ENCODE data around the gene FAM168B.

FAM168B gene

DNA sequence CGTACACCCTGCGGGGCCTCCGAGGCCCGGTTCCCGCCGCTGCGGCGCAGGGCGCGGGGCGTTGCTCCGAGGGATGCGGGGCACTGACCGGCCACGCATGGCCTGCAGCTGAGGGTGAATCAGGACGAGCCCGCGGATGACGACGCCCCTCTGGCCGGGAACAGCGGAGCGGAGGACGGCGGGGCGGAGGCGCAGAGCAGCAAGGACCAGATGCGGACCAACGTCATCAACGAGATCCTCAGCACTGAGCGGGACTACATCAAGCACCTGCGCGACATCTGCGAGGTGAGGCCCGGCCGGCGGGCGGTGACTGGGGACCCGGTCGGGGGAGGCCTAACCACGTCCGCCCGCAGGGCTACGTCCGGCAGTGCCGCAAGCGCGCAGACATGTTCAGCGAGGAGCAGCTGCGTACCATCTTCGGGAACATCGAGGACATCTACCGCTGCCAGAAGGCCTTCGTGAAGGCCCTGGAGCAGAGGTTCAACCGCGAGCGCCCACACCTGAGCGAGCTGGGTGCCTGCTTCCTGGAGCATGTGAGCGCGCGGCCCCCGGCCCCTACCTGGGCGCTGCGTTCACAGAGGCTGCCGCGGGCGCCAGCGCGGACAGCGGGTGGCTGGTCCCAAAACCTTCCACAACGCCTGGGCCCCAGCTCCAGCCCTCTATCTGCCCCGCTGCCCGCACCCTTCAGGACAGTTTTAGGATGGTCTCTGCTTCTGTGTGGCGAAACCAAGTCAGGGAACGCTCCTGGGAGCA lies 53.2 kb downstream of the FAM168B start:
- no peak for DNase-seq (ENCODE audit: low read depth)

DNA sequence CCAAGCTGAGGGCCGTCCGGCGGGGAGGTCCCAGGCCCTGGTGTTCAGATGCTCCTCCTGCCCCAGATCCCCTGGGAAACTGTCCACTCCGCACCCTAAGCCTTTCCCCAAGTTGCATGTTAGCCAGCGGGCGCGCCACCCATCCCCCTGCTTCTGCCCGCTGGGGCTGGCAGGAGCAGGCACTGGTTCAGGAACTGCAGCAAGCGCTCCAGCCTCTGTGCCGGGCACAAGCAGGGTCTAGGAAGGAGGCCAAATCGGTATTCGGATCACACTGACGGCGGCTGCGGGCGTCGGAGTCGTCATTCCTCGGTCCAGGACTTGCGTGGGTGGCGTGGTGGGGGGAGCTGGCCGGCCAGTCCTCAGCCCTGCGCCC lies 53.7 kb downstream of the FAM168B start:
- DNase-seq (ENCODE audit: low read depth) = no peak

DNA sequence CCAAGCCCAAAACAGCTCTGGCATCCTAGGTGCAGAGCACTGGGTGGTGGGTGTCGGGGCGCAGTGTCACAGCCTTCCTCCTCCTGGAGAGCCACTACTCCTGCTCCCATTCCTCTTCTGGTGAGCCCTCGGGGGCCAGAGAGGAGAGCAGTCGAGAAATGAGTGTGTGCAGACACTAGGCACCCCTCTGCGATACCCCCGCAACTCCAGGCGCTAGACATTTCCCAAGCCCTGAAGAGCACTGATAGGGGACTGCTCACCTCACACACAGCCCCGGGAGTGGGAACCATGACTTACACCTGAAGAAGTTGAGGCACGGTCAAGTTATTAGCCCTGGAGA lies 54.2 kb downstream of the FAM168B start:
- no peak for DNase-seq (ENCODE audit: low read depth)

DNA sequence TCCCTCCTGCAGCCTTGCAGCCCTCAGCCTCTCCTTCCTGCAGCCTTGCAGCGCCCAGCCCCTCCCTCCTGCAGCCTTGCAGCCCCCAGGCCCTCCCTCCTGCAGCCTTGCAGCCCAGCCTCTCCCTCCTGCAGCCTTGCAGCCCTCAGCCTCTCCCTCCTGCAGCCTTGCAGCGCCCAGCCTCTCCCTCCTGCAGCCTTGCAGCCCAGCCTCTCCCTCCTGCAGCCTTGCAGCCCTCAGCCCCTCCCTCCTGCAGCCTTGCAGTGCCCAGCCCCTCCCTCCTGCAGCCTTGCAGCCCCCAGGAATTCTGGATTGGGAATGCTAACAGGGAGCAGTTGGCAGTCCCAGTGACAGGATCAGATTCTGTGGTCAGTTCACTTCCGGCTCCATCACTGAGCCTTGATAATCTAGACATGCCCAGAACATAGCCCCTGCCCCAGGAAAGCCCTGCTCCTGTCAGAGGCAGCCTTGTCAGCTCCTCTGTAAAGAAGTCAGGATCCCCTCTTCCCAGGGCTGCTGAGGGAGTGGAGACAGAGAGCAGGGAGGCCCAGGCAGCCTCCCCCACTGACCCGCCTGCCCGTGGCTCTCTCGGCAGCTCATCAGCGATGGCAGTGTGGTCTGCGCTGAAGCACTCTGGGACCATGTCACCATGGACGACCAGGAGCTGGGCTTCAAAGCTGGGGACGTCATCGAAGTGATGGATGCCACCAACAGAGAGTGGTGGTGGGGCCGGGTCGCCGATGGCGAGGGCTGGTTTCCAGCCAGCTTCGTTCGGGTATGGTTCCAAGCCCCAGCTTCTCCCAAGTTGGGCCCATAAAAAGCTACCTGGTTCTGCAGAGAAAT lies 54.8 kb downstream of the FAM168B start:
- no peak for DNase-seq (ENCODE audit: low read depth)

DNA sequence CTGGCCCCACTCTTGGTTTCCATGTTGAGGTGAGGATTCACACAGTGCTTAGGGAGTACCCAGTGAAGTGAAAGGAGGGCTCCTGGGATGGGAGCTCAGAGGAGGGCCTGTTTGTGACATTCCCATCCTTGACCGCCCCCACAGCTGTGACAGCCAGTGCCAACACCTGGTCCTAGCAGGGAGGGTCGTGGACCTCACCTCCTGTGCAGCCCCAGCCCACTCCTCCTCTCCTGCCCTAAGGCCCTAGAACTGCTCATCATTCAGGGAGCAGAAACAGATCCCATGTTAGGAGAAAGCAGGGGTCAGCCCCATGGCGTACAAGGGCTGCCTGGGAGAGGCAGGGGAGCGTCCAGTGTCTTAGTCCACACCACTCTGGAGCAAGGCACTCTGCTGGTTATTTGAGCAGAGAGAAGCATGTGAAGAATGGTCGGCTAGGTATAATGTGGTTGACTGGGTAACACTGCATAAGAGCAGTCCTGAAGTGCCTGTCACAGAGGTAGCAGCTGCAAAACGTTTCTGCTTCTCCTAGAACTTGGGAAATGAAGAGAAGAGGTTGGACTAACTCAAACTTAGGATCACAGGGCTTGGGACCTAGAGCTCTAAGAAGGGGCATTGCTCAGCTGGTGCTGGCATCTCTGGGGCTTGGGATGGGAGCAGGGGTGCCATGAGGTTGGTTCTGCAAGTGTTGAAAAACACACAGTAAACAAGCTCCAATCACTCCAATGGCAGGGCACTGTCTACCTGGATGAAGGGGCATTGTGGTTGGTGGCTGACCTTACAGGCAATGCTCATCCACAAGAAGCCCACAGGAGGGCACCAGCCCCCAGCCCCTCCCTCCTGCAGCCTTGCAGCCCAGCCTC lies 55.6 kb downstream of the FAM168B start:
- DNase-seq (ENCODE audit: low read depth) = no peak

DNA sequence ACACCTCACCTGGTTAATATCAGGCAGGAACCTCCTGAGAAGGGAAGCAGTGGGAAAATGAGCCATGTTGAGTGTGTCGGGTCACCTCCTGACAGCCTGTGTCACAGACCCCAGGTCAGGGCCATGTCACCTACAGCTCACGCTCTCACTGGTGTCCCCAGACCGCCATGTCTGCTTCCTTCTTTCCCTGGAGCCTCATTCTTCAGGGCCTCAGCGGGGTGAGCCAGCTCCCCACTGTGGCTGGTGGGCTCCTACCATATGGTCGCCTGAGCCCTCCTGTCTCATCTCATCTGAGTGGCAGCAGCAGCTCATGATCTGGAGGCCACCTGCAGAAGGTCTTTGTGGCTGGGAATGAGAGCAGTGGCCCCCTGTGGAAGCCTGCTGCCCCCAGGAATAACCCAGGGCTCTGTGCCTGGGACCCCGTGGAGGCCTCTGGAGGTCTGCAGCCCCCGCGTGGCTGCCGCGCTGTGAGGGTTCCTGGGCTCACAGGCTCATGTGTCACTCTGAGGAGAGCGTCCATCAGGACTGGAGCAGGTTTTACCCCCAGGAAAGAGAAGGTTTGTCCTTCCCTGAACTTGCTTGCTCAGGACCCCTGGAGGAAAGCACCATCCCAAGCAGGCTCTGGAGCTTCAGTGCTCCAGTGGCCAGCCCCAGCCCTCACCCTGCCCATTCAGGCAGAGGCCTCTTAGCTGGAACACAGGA lies 56.4 kb downstream of the FAM168B start:
- no peak for DNase-seq (ENCODE audit: low read depth)

DNA sequence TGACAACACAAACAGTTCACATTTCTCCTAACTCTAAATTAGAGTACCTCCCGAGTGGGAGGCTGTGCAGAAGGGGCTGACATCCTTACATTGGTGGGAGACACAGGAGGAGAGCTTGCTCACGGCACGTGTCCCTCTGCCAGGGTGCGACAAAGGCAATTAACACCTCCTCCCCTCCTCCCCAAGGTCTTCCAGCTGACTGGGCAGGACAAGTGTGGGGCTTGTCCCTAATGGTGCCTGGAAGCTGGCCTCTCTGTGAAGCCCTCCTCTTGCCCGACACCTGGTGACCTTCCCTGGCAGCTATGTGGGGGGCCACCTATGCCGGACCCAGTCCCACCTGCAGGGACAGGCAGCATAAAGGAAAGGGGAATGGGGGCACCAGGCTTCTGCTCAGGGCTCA lies 57.0 kb downstream of the FAM168B start:
- DNase-seq (ENCODE audit: low read depth) = no peak

DNA sequence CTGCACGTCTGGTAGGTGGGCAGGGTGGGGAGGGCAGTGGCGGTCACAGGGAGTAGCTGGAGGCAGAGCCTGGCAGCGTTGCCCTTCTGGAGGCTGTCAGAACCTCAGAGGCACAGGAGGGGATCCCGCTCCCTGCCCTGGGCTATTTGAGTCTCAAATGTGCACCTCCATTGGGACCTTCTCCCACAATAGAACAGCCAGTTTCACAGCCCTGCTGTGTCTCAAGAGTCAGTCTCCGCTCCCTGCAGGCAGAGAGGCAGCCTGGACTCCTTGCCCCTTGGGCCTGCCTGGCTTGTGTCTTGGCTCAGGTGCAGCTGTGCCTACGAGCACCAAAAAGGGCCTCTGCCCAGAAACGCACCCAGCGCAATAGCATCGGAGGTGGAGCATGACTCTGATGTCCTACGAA lies 57.4 kb downstream of the FAM168B start:
- no peak for DNase-seq (ENCODE audit: low read depth)

DNA sequence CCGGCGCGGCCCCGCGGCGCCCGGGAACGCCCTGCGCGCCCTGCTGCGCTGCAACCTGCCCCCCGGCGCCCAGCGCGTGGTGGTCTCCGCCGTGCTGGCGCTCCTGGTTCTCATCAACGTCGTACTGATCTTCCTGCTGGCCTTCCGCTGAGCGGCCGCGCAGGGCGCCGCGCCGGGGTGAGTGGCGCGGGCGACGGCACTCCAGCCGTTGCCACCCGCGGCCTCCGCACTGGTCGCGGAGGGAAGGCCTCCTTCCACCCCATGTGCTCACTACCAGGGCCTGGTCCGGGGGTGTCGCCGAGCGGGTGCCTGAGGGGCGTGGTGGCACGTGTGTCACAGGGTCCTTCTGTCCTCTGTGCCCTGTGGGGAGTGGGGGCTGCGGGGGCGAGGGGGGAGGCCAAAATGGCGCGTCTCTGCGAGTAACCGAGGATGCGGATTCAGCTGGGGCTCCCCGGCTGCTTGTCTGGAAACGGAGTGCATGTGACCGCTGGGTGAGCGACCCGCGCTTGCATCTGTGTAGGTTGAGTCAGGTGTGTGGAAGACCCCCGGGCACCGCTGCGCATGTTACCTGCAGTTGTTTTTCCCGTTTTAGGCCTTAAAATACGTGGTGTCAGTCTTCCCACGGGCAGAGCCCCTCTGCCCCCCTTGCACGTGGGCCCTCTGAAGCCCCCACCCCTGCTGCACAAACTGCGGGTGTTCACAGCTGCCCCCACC lies 58.0 kb downstream of the FAM168B start:
- no peak for DNase-seq (ENCODE audit: low read depth)

DNA sequence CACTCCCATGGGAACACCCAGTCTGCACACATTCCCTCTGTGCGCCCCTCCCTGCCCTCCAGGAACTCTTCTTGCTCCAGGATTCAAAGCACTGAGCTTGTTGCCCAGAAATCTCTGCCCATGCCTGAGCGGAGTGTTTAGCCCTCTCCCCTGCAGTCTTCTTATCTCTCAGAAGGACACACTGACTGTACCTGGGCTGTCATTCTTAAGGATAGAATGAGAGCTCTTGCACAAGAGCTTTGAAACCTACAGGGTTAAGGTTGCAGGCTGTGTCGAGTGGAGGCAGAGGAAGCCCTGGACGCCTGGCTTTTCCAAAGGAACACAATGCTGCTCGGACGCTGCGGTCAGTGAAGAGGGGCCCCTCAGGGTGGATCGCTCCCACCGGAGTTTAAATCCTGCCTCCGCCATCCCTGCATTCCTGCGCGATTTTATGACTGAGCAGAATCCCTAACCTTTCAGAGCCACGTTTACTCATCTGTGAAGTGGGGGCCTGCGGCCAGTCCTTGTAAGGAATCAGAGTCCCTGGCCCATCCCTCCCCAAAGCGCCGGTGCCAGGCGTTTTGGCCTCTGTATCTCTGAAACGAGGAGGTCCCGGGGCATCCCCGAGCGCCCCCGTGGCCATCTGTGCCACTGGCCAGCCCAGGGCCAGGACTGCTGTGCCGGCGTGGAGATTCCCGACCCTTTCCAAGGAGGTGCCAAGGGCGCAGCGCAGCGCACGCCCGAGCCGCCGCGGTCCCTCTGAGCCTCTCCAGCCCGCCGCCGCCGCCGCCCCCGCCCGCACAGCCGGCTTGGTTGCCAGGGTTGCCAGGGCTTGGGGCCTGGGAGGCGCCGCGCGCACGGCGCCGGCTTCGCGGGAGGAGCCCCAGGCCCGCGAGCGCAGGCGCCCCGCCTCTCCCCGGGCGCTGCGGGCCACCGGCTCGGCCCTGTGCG lies 58.9 kb downstream of the FAM168B start:
- no peak for DNase-seq (ENCODE audit: low read depth)

DNA sequence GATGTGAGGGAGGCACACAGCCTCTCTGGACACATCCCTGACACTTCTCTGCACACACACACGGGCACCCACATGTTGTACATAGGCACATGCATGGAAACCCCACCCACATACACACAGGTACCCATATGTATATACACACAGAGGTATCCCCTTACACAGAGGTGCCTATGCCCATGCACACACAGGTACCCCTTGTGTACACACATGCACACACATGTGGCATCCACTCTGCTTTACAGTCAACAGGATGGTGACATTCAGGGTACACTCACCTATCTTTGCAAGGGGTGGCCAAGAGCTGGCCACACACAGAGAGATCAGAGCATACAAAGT lies 59.5 kb downstream of the FAM168B start:
- DNase-seq (ENCODE audit: low read depth) = no peak

DNA sequence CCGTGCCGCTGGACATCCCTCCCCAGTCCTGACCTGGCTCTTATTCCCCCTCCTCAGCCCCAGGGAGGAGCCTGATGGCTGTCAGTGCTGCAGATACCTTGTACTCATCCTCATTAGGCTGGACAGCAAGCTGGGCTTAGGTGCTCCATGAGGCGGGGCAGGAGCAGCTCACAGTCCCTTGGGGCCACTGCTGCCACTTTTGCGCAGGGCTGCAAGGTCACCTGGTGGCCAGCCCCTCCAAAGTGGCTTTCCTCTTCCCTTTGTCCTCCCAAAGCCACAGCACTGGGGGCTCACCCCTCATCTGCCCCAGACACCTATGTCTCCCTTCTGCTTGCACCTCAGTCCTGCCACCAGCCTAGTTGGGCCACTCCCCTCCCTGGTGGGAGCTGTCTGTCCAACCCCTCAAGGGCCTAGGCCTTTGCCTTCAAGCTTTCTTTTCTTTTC lies 60.8 kb downstream of the FAM168B start:
- DNase-seq (ENCODE audit: low read depth) = no peak

DNA sequence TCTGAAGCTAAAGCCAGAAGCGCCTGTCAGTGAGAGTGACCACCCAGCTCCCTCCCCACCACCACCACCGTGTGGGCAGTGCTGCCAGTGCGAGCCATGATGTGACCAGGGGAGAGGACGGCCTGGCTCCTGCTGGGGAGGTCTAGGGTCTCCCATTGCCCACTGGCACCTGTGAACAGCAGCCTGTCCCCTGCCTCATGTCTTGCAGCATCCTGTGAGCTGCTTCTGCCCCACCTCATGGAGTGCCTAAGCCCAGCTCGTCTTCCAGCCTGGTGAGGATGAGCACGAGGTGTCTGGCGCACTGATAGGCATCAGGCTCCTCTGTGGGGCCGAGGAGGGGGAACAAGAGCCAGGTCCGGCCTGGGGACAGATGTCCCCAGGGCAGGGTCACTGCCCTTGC lies 61.4 kb downstream of the FAM168B start:
- DNase-seq (ENCODE audit: low read depth) = no peak

DNA sequence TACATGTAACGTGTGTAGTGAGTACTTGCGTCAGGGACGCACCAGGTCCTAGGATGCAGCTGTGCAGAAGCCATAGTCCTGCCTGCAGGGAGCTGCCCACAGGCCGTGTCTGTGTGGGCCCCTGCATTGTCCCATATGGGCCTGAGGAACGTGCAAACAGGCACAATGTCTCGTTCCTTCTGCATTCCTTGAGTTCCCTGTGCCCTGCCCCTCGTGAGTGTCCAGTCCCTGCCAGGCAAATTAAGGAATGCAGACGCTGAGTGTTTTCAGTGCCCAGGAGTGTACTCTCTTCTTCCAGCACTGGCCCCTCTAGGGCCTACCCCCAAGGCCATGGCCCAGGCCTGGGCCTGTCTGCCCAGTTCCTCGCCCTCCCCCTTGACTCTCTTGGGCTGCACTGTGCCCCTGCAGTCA lies 61.8 kb downstream of the FAM168B start:
- DNase-seq (ENCODE audit: low read depth) = no peak

DNA sequence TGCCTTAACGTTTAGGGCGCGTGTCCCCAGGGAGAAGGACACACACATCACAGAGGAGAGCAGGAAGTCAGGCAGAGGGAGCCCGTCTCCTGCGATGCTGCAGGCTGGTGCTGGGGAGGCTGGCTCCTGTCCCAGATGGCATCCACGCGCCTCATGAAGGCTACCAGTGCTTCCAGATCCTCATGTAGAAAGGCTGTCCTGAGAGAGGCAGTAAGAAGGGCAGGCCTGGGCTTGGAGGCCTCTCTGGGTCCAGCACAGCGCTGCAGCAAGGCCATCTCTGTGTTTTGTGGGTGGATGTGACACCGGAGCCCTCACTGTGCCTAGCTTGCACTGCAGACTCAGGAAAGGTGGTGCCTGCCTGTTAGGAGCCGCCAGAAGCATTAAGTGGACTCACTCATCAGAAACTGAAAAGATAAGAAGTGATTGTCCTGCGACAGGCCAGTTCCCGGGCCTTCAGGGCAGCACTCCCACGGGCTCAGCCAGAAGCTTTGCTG lies 62.7 kb downstream of the FAM168B start:
- no peak for DNase-seq (ENCODE audit: low read depth)

DNA sequence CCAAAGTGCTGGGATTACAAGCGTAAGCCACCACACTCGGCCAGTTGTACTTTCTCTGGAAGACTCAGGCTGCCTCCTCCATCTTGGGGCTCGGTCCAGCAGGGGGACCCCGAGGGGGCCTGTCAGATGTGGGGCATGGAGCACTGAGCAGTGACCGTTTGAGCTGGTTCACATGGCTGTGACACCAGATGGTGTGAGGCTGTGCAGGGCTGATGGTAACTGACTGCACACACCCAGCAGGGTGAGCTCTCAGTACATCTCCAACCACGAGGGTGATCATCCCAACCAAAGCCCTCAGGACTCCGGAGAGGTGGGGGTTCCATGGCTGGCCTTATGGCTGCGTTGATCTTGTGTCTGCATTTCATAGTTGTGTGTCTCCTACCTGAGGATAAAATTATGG lies 63.4 kb downstream of the FAM168B start:
- no peak for DNase-seq (ENCODE audit: low read depth)

DNA sequence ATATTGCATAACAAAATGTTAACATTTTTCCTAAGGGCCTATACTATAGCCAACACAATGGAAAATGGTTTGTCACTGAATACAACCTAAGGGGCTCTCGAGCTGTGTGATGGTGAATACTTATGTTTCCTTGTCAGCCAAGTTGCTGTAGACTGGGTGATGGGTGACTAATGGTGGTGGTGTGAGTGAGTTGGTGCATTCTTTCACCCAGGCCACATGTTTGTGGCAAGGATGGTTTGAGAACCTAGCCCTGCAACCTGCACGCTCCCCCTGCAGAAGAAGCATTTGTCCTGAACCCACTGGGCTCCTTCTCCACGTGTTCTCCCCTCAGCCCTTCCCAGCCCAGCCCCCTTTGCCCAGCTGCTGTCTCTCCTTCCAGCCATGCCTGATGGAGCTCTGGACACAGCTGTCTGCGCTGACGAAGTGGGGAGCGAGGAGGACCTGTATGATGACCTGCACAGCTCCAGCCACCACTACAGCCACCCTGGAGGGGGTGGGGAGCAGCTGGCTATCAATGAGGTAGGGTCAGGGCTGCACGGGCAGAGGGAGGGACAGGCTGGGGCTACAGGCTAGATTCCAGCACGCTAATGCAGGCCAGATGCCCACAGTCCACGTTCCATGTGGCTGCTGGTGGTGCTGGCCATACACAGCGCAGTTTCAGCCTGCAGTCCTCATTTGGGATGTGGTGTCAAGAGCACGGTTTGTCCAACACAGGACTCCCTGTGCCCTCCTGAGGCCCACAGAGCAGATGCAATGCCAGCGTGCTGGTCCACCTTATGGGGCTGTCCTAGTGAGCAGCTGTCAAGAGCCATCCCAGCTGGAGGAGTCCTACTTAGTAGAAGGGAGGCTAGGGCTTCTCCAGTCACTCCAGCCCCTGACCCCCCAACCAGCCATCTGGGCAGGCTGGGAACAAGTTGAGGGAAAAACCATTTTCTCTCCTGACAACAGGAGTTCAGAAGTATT lies 65.4 kb downstream of the FAM168B start:
- no peak for DNase-seq (ENCODE audit: low read depth)

DNA sequence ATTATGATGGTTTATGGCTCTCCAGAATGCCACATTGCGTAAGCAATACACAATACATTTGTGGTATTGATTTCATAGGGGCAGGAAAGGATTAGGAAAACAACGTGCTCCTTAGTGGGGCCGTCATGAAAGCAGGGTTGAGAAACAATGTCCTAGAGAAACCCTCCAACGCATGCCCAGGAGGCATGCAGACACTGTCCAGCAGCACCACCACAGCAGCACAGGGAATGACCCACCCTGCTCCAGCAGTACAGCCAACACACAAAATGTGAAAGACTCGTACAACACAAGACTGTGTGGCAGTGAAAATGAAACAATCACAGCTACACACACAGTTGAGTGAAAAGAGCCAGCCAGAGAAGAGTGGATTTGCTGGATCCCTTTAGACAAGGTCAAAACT lies 66.3 kb downstream of the FAM168B start:
- no peak for DNase-seq (ENCODE audit: low read depth)

DNA sequence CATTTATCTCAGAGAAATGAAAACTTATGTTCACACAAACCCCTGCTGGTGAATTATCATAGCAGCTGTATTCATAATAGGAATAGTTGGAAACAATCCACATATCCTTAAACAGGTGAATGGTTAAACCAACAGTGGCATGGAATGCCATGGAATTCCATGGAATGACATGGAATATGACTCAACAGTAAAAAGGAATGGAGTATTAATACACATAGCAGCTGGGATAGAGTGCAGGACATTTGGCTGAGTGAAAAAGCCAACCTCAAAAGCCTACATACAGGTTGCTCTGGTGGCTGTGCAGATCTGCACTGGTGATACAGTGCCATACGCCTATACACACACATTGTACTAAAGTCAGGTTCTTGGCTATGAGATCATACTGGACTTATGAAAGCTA lies 69.5 kb downstream of the FAM168B start:
- DNase-seq (ENCODE audit: low read depth) = no peak

All from T-helper 22 cell (primary cell).